HepG2 (cell line): ENCODE results near the gene PRKCD. TPM values are rescaled to one million over a fixed set of nuclear protein-coding genes. Genes with fewer than 3 reads are reported as not detected.

Source experiments
- AKAP8 ChIP-seq: sonication (generic); formaldehyde crosslinking; IDR thresholded peaks from 2 replicates; pipeline ENCODE4 v1.5.1; 2020; ENCODE audit warnings: mild to moderate bottlenecking, missing genetic modification reagents
- BCL6 ChIP-seq: IDR thresholded peaks from 2 replicates; pipeline ENCODE4 v1.6.1; 2016; ENCODE audit warnings: missing genetic modification reagents, missing compliant biosample characterization
- DMAP1 ChIP-seq: IDR thresholded peaks from 2 replicates; pipeline ENCODE4 v1.6.1; 2016
- LCORL ChIP-seq, 2 experiments: fragments of 450-650 bp in 1 of 2; sonication (generic) in 1 of 2; formaldehyde crosslinking in 1 of 2; IDR thresholded peaks; 2 replicates each; pipeline versions ENCODE4 v1.5.0 to v1.6.1; 2017 to 2020; ENCODE audit warnings: antibody characterized with exemption in 1 of 2, missing genetic modification reagents in 1 of 2
- PTBP1 ChIP-seq: fragments of 200-400 bp; formaldehyde crosslinking; IDR thresholded peaks from 2 replicates; pipeline ENCODE4 v1.6.1; 2018; ENCODE audit warnings: low read length, low read depth; ENCODE audit not compliant: poor library complexity, severe bottlenecking
- RAD21 ChIP-seq: fragments of 450-650 bp; formaldehyde crosslinking; IDR thresholded peaks from 2 replicates; pipeline ENCODE4 v1.5.0; 2020; ENCODE audit warnings: mild to moderate bottlenecking
- TEAD3 ChIP-seq: optimal IDR thresholded peaks from 2 replicates; pipeline ENCODE3; 2016; ENCODE audit warnings: borderline replicate concordance
- ZNF746 ChIP-seq: sonication (generic); formaldehyde crosslinking; IDR thresholded peaks from 2 replicates; pipeline ENCODE4 v1.8.0; 2022; ENCODE audit warnings: mild to moderate bottlenecking, missing genetic modification reagents
- polyA plus RNA-seq, 8 experiments: library from polyadenylated mRNA; depleted of rRNA in 3 of 8; stranded (reverse) in 7 of 8; unstranded in 1 of 8; fragments of >200 nt; fragmentation: Illumina TruSeq in 4 of 8; extraction: Trizol in 4 of 8; gene quantifications; 2 replicates each; pipeline versions ENCODE4 v1.2.1 to v1.2.3, GENCODE V29; 2011 to 2016; ENCODE audit warnings: low read depth in 4 of 8, missing spikeins in 1 of 8, mixed read lengths in 1 of 8; ENCODE audit not compliant: insufficient read depth in 1 of 8
- total RNA-seq, 5 experiments: library from RNA; depleted of rRNA; stranded (reverse); fragments of >200 nt; fragmentation: Illumina TruSeq; extraction: Trizol; gene quantifications; 2 replicates each; pipeline ENCODE4 v1.2.3, GENCODE V29; 2016; ENCODE audit warnings: low read depth in 1 of 5
- TF ChIP-seq, protein P1 (sequence below): sonication (generic); formaldehyde crosslinking; IDR thresholded peaks from 2 replicates; pipeline ENCODE4 v1.5.0; 2020; ENCODE audit warnings: mild to moderate bottlenecking, missing genetic modification reagents, moderate library complexity
- TF ChIP-seq, protein P2 (sequence below): sonication (generic); formaldehyde crosslinking; IDR thresholded peaks from 2 replicates; pipeline ENCODE4 v1.4.0; 2020; ENCODE audit warnings: mild to moderate bottlenecking, missing genetic modification reagents
- TF ChIP-seq, protein P3 (sequence below): sonication (generic); formaldehyde crosslinking; IDR thresholded peaks from 2 replicates; pipeline ENCODE4 v1.4.0; 2020; ENCODE audit warnings: missing genetic modification reagents, borderline replicate concordance
- TF ChIP-seq, protein P4 (sequence below): IDR thresholded peaks from 2 replicates; pipeline ENCODE4 v1.6.1; 2012; ENCODE audit warnings: inconsistent platforms
- TF ChIP-seq, protein P5 (sequence below): sonication (generic); formaldehyde crosslinking; IDR thresholded peaks from 2 replicates; pipeline ENCODE4 v1.4.0; 2020; ENCODE audit warnings: low read depth, missing genetic modification reagents
- TF ChIP-seq, protein P6 (sequence below): sonication (generic); formaldehyde crosslinking; IDR thresholded peaks from 2 replicates; pipeline ENCODE4 v1.5.0; 2020; ENCODE audit warnings: missing genetic modification reagents
- TF ChIP-seq, protein P7 (sequence below): sonication (generic); formaldehyde crosslinking; IDR thresholded peaks from 2 replicates; pipeline ENCODE4 v1.9.0; 2022; ENCODE audit warnings: low read depth, missing genetic modification reagents

PRKCD gene
- total and polyA plus RNA-seq, 2 of the 13 experiments (the other 11 are each of a cell fraction or from before 2014, with no cell fraction given): 1.6 to 40.7 TPM

DNA sequence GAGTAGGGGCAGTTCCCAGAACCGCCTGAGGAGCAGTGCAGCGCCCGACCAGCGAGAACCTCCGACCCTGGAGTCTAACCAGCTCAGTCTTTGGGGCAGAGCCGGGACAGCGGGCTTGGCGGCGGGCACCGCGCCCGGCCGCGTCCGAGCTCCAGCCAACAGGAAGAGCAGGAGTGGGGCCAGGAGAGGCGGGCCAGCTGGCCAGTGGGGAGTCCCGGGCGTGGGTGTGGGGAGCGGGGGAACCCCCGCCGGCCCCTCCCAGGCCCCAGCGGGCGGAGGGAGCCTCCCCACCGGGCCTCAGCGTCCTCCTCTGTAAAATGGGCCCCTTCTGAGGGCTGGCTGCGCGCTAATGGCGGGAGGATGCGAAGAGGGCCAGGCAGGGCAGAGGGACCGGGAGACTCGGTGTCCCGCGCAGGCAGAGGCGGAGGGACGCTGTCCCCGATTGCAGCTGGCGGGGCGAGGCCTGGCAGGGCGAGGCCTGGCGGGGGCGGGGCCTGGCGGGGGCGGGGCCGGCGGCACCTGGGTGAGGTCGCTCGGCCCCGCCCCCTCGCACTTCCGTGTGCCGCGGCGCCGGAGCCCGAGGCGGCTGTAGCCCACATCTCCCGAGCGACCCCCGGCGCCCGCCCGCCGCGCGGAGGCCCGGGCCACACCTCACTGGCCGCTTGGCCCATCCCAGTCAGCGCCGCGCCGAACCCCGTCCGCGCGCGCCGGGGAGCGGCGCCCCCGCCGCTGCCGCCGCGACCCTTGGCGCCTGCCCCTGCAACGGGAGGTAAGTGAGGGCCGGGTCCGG is at the start of gene PRKCD (continued):
- TF ChIP-seq, protein P1, sequence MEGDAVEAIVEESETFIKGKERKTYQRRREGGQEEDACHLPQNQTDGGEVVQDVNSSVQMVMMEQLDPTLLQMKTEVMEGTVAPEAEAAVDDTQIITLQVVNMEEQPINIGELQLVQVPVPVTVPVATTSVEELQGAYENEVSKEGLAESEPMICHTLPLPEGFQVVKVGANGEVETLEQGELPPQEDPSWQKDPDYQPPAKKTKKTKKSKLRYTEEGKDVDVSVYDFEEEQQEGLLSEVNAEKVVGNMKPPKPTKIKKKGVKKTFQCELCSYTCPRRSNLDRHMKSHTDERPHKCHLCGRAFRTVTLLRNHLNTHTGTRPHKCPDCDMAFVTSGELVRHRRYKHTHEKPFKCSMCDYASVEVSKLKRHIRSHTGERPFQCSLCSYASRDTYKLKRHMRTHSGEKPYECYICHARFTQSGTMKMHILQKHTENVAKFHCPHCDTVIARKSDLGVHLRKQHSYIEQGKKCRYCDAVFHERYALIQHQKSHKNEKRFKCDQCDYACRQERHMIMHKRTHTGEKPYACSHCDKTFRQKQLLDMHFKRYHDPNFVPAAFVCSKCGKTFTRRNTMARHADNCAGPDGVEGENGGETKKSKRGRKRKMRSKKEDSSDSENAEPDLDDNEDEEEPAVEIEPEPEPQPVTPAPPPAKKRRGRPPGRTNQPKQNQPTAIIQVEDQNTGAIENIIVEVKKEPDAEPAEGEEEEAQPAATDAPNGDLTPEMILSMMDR (CRISPR knock-in tag): peak; percentile 27; the same call in 1 of the 2 replicates
- TF ChIP-seq PTBP1 (peak; percentile 58), AKAP8 (CRISPR knock-in tag) (no peak), RAD21 (CRISPR knock-in tag) (peak; percentile 30; the same call in 1 of the 2 replicates), ZNF746 (CRISPR knock-in tag) (0 out of 2 replicates have a peak, but pooled peaks have one; percentile 35), TEAD3 (CRISPR knock-in tag) (no peak), LCORL (IDR thresholded peaks at IDR 0.05) (no peak), LCORL (CRISPR knock-in tag; IDR thresholded peaks at IDR 0.05) (peak; percentile 61), BCL6 (peak; percentile 13; the same call in 1 of the 2 replicates), DMAP1 (CRISPR knock-in tag) (peak; percentile 21; the same call in 1 of the 2 replicates)
- TF ChIP-seq, protein P2, sequence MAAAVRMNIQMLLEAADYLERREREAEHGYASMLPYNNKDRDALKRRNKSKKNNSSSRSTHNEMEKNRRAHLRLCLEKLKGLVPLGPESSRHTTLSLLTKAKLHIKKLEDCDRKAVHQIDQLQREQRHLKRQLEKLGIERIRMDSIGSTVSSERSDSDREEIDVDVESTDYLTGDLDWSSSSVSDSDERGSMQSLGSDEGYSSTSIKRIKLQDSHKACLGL: peak; percentile 71; the same call in 1 of the 2 replicates
- TF ChIP-seq, protein P3, sequence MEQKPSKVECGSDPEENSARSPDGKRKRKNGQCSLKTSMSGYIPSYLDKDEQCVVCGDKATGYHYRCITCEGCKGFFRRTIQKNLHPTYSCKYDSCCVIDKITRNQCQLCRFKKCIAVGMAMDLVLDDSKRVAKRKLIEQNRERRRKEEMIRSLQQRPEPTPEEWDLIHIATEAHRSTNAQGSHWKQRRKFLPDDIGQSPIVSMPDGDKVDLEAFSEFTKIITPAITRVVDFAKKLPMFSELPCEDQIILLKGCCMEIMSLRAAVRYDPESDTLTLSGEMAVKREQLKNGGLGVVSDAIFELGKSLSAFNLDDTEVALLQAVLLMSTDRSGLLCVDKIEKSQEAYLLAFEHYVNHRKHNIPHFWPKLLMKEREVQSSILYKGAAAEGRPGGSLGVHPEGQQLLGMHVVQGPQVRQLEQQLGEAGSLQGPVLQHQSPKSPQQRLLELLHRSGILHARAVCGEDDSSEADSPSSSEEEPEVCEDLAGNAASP (CRISPR knock-in tag): 0 out of 2 replicates have a peak, but pooled peaks have one; percentile 22
- TF ChIP-seq, protein P4, sequence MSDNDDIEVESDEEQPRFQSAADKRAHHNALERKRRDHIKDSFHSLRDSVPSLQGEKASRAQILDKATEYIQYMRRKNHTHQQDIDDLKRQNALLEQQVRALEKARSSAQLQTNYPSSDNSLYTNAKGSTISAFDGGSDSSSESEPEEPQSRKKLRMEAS: peak; percentile 25; the same call in 1 of the 2 replicates
- TF ChIP-seq, protein P5, sequence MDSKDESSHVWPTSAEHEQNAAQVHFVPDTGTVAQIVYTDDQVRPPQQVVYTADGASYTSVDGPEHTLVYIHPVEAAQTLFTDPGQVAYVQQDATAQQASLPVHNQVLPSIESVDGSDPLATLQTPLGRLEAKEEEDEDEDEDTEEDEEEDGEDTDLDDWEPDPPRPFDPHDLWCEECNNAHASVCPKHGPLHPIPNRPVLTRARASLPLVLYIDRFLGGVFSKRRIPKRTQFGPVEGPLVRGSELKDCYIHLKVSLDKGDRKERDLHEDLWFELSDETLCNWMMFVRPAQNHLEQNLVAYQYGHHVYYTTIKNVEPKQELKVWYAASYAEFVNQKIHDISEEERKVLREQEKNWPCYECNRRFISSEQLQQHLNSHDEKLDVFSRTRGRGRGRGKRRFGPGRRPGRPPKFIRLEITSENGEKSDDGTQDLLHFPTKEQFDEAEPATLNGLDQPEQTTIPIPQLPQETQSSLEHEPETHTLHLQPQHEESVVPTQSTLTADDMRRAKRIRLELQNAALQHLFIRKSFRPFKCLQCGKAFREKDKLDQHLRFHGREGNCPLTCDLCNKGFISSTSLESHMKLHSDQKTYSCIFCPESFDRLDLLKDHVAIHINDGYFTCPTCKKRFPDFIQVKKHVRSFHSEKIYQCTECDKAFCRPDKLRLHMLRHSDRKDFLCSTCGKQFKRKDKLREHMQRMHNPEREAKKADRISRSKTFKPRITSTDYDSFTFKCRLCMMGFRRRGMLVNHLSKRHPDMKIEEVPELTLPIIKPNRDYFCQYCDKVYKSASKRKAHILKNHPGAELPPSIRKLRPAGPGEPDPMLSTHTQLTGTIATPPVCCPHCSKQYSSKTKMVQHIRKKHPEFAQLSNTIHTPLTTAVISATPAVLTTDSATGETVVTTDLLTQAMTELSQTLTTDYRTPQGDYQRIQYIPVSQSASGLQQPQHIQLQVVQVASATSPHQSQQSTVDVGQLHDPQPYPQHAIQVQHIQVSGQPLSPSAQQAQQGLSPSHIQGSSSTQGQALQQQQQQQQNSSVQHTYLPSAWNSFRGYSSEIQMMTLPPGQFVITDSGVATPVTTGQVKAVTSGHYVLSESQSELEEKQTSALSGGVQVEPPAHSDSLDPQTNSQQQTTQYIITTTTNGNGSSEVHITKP: 0 out of 2 replicates have a peak, but pooled peaks have one; percentile 40
- TF ChIP-seq, protein P6, sequence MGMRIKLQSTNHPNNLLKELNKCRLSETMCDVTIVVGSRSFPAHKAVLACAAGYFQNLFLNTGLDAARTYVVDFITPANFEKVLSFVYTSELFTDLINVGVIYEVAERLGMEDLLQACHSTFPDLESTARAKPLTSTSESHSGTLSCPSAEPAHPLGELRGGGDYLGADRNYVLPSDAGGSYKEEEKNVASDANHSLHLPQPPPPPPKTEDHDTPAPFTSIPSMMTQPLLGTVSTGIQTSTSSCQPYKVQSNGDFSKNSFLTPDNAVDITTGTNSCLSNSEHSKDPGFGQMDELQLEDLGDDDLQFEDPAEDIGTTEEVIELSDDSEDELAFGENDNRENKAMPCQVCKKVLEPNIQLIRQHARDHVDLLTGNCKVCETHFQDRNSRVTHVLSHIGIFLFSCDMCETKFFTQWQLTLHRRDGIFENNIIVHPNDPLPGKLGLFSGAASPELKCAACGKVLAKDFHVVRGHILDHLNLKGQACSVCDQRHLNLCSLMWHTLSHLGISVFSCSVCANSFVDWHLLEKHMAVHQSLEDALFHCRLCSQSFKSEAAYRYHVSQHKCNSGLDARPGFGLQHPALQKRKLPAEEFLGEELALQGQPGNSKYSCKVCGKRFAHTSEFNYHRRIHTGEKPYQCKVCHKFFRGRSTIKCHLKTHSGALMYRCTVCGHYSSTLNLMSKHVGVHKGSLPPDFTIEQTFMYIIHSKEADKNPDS (CRISPR knock-in tag): 0 out of 2 replicates have a peak, but pooled peaks have one; percentile 69
- TF ChIP-seq, protein P7, sequence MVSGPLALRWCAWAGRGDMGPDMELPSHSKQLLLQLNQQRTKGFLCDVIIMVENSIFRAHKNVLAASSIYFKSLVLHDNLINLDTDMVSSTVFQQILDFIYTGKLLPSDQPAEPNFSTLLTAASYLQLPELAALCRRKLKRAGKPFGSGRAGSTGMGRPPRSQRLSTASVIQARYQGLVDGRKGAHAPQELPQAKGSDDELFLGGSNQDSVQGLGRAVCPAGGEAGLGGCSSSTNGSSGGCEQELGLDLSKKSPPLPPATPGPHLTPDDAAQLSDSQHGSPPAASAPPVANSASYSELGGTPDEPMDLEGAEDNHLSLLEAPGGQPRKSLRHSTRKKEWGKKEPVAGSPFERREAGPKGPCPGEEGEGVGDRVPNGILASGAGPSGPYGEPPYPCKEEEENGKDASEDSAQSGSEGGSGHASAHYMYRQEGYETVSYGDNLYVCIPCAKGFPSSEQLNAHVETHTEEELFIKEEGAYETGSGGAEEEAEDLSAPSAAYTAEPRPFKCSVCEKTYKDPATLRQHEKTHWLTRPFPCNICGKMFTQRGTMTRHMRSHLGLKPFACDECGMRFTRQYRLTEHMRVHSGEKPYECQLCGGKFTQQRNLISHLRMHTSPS: no peak; the same call in 1 of the 2 replicates
